GM21528 (cell line): ENCODE results near the gene SEPHS2.
"Not testable (repeated sequence)": the region's sequence is repeated elsewhere in the genome, so short reads cannot be mapped to it uniquely, and the experiment has no call there.

Experiments used
- ATAC-seq: cut with Tn5 transposase; IDR thresholded peaks from one replicate; pipeline ENCODE4 v1.9.1; 2021; ENCODE audit warnings: mild to moderate bottlenecking, moderate library complexity; ENCODE audit not compliant: unreplicated experiment, low FRiP score

Gene SEPHS2

DNA sequence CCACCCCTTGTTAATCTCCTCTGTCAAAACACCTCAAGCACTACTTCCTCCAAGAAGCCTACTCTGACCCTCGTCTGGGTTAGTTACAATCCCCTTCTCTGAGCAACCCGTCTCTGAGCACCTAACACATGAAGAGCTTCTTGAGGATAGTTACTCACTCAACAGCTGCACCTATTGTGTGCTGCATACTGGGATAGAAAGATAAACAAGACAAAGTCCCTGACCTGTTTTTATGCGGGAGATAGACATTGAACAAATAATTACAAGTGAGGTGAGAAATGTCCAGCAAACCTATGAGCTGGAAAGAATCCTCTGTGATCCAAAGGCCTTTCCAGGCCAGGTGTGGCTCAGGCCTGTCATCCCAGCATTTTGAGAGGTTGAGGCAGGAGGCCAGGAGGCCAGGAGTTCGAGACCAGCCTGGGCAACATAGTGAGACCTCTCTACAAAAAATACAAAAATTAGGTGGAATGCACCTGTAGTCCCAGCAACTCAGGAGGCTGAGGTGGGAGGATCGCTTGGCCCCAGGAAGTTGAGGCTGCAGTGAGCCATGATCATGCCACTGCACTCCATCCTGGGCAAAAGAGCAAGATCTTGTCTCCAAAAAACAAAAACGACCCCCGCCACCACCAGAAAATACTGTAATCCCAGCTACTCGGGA, 43.8 kb downstream of the SEPHS2 start:
- no peak for ATAC-seq

DNA sequence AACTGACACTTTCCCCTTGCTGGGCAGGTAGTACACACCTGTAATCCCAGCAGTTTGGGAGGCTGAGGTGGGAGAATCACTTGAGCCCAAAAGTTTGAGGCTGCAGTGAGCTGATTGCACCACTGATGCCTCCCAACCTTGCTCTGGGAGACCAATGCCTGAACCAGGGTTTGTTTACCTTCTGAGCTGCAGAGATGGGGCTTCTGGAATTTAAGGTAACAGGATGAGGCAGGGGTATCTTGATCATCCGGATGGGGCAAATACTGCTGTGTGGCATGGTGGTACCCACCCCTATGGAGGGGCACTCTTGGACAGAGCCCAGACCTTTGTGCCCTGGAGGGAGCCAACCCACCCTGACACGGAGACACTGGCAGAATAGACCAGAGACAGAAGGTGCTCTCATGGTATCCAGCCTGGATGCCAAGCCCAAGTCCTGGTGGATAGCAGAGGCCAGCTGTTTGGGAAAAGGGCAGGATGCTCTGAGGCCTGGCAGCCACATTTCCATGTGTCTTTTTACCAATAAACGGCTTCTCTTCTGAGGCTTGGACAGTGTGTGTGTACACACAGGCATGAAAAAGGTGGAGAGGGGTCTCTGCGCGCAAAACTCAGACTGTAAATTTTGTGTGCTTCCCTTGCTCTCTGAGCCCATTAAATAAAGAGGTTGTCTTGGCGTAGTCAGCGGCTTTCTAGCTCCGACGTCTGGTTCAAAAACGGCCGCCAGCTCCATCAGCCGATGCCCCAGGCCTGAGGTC, 46.1 kb downstream of the SEPHS2 start:
- ATAC-seq, result no peak

DNA sequence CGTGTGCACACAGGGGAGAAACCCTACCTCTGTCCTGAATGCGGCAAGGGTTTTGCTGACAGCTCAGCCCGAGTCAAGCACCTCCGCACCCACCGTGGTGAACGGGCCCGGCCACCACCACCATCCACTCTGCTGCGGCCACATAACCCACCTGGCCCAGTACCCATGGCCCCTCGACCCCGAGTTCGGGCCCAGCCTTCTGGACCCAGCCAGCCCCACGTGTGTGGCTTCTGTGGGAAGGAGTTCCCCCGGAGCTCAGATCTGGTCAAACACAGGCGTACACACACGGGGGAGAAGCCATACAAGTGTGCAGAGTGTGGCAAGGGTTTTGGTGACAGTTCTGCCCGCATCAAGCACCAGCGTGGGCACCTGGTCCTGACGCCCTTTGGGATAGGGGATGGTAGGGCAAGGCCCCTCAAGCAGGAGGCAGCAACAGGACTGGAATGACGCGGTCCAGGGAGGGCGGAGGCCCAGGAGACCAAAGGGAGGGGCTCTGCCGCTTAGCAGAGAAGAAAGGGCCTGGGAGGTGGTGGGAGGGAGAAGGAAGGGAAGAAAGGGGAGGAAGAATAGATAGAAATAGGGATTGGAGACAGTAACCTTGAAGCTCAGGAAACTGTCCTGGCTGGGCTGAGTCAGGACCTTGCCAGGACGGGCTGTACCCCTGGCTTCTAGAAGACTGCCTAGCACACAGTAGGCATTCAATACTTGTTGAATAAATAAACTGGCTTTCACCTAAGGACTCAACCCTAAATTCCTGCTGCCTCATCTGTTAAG, 46.8 kb downstream of the SEPHS2 start:
- ATAC-seq, result no peak

DNA sequence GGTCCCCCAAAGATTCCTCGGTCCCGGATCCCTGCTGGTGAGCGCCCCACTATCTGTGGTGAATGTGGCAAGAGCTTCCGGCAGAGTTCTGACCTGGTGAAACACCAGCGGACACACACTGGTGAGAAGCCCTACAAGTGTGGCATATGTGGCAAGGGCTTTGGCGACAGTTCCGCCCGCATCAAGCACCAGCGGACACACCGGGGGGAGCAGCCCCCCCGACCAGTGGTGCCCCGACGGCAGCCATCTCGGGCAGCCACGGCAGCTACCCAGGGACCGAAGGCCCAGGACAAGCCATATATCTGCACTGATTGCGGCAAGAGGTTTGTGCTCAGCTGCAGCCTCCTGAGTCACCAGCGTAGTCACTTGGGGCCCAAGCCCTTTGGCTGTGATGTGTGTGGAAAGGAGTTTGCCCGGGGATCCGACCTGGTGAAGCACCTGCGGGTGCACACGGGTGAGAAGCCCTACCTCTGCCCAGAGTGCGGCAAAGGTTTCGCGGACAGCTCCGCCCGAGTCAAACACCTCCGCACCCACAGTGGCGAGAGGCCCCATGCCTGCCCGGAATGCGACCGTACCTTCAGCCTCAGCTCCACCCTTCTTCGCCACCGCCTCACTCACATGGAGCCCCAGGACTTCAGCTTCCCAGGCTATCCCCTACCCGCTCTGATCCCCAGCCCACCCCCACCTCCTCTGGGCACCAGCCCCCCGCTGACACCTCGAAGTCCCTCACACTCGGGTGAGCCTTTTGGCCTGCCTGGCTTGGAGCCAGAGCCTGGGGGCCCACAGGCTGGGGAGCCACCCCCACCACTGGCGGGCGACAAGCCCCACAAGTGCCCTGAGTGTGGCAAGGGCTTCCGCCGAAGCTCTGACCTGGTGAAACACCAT, 47.7 kb downstream of the SEPHS2 start:
- no peak for ATAC-seq

DNA sequence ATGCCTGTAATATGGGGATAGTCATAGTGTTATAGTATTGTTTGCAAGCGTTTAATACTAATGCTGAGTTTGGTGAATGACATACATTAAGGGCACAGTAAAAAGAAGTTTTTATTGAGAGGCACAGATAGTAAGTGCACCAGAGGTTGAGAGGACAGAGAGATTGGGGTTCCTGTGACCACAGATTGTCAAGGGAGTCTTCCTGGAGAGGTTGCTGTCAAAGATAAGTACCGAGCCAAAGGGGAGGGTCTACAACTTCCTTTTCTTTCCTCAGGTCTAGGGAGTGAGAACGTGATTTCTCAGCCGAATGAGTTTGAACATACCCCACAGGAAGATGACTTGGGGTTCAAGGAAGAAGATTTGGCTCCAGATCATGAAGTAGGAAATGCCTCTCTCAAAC, 48.6 kb downstream of the SEPHS2 start:
- no peak for ATAC-seq

DNA sequence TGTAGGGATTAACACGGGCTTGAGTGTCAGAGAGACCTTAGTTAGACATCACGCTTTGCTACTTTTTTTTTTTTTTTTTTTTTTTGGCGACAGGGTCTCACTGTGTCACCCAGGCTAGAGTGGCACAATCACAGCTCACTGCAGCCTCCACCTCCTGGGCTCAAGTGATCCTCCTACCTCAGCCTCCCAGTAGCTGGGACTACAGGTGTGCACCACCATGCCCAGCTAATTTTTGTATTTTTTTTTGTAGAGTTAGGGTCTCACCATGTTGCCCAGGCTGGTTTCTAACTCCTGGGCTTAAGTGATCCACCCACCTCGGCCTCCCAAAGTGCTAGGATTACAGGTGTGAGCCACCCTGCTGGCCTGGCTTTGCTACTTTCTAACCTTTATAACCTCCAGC, 49.0 kb downstream of the SEPHS2 start:
- not testable (repeated sequence) for ATAC-seq

DNA sequence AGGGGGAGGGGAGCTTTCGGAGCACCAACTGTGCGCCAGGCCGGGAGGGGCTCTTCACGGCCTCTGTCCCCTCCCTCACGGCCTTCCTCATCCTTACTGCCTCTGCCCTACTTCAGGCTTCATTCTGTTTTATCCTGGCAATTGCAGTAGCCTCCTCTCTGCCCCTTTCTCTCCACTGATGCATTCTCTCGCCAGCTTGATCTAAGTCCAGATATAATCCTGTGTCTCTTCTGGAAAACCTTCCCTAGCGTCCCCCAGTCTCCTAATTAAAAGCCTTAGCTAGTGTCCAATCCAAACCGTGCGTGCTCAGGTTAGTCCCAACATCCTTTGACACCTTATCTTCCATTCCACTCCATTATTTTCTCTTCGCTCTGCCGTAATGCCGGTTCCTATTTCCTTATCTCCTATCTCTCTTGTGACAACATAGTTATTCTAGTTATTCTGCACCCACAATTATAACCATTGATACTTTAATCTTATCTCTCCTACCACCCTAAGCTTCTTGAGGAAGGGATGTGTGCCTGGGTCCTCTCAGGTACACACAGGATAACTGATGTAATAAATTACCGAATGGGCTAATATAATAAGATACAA, 49.6 kb downstream of the SEPHS2 start:
- ATAC-seq, result no peak

DNA sequence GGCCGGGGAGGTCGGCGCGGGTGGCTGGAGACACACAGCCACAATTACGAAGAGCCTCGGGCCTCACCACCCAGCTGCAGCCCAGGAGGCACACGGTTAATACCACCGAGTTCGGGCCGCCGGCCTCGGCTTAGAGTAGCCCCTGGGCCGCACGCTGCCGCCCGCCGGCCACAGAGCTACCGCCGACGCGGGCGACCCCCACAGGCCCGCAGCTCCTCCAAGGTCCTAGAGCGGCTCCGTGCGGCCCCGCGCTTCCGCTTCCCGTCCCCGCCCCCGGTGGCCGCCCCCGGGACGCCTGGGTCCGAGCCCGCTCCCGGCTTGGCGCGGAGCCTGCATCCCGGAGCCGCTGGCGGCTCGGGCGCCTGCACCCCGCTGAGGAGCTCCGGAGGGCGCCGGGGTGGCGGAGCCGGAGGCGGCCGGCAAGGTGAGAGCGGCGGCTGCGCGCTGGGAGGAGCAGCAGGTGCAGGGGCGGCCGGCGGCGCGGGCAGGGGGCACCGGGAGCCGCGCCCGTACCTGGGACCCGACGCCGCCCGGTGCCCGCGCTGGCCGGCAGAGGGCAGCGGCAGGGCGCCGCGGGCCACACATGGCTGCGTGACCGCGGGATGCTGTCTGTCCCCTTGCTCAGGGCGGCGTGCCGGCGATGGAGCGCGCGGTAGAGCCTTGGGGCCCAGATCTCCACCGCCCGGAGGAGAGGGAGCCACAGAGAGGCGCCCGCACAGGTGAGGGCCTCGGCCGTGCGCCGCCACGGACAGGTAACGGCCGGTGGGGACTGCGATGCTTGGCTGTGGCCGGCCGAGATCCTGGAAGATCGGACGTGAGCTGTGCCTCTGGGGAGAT, 50.3 kb downstream of the SEPHS2 start, which contains the start of gene ZNF48:
ZNF48 (plus strand) TSS at position 266 of the 837 bp plus-strand sequence; CDS start at position 641, 375 bp downstream.
- ATAC-seq, result peak; percentile 57

DNA sequence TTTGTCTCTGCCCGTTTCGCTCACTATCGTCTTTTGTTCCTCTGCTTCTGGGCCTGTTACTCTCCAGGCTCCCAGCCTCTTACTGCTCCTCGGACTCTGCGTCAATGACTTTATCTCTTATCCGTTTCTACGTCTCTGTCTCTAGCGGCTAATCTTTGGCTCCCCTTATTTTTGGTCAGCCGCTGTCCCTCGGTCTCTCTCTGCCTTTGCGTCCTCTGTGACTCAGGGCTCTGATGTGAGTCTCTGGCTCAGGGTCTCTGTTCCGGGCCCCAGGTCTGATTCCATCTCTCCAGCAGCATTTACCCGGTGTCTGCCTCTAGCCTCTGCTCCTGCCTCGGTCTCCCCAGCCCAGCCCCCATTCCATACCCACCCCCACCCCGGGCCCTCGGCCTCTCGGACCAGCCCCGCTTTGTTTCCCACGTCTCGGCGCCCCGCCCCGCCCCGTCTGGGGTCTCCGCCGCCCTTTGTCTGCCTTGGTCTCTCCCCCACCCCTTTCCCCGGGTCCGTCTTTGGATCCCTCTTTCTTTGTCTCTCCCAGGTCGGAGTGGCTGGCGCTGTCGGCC, 51.0 kb downstream of the SEPHS2 start:
- ATAC-seq, result no peak
